Esophagus muscularis mucosa (tissue), 4 donors: ENCODE data around the gene PIK3CD. TPM values are rescaled to one million over a fixed set of nuclear protein-coding genes. Genes with fewer than 3 reads are reported as not detected.
"Not testable (repeated sequence)": the region's sequence is repeated elsewhere in the genome, so short reads cannot be mapped to it uniquely, and the experiment has no call there.

Experiments used
- DNase-seq: peaks from one replicate; pipeline ENCODE4 v3.0.0-alpha.2; 2017; ENCODE audit errors: extremely low spot score
- H3K27ac ChIP-seq, 4 donors: fragments of 200-600 bp; sonication (generic); replicated peaks in 1 of 4; 1 replicate in 3 of 4; 2 replicates in 1 of 4; pipeline ENCODE4 v1.5.1; 2016 to 2019; ENCODE audit warnings: mild to moderate bottlenecking in 1 of 4
- H3K27me3 ChIP-seq, 4 donors: fragments of 200-600 bp; sonication (generic); one replicate each; pipeline versions ENCODE4 v1.5.1 to v1.6.0; 2016 to 2019
- H3K36me3 ChIP-seq, 4 donors: fragments of 200-600 bp; sonication (generic); one replicate each; pipeline ENCODE4 v1.5.1; 2016 to 2019
- H3K4me1 ChIP-seq, 4 donors: fragments of 200-600 bp; sonication (generic); one replicate each; pipeline ENCODE4 v1.5.1; 2016 to 2019
- H3K4me3 ChIP-seq, 4 donors: fragments of 200-600 bp; sonication (generic); 1 replicate in 2 of 4; 2 replicates in 2 of 4; pipeline ENCODE4 v1.5.1; 2016 to 2019; ENCODE audit warnings: mild to moderate bottlenecking in 4 of 4, moderate library complexity in 1 of 4
- H3K9me3 ChIP-seq, 4 donors: fragments of 200-600 bp; sonication (generic); 1 replicate in 3 of 4; 2 replicates in 1 of 4; pipeline ENCODE4 v1.5.1; 2016 to 2019
- EP300 ChIP-seq: sonication (generic); formaldehyde crosslinking; IDR thresholded peaks from one replicate; pipeline ENCODE4 v1.6.1; 2017; ENCODE audit warnings: antibody characterized with exemption
- POLR2A ChIP-seq: fragments of 450-650 bp; IDR thresholded peaks from one replicate; pipeline ENCODE4 v1.6.1; 2017; ENCODE audit warnings: antibody characterized with exemption, moderate library complexity, mild to moderate bottlenecking, low read depth
- POLR2AphosphoS5 ChIP-seq, 2 donors: sonication (generic); formaldehyde crosslinking; IDR thresholded peaks; one replicate each; pipeline ENCODE4 v1.6.1; 2017; ENCODE audit warnings: antibody characterized with exemption in 2 of 2
- WGBS: methylation state at CpG from one replicate; pipeline ENCODE4 v1.1.5; 2018; 5-methylcytosine and 5-hydroxymethylcytosine counted together
- intact Hi-C: fragments of 100-400 bp; cut with DNase I; formaldehyde crosslinking; loops from one replicate; pipeline ENCODE4 v1.15.1; 2023
- total RNA-seq, 4 donors: library from RNA; depleted of rRNA; stranded (reverse); fragments of >200 nt; gene quantifications; one replicate each; pipeline versions ENCODE4 v1.1.0 to v1.2.1, GENCODE V29; 2016
- TF ChIP-seq, protein P1 (sequence below), 3 experiments: fragments of 200-600 bp in 2 of 3; fragments of 450-650 bp in 1 of 3; sonication (generic) in 2 of 3; IDR thresholded peaks; one replicate each; pipeline ENCODE4 v1.5.1; 2017 to 2019; ENCODE audit warnings: antibody characterized with exemption in 3 of 3, mild to moderate bottlenecking in 2 of 3, moderate library complexity in 1 of 3

Gene PIK3CD
- total RNA-seq, 4 donors from 2014 or later, result 7.9 to 30.4 (median 13.9) TPM

DNA sequence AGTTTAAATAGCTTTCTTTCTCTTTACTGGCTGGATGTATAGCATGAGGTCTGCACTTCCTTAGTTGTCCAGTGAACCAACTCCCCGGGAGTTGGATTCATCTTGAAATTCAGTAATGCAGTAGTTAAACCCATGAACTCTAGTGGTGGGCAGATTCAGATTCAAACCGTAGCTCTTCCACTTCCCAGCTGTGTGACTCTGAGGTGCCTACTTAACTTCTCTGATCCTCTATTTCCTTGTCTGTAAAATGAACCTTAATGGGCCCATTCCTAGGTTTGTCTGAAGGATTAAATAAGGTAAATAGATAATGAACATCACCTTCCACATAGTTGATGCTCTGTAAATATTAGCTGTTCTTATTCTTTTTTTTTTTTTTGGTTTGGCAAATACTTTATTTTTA is 16.5 kb downstream of the PIK3CD start:
- no peaks in the 10 kb centered on the region for H3K36me3 ChIP-seq
- peaks cover 0 to 34% (median 0%) of the 10 kb centered on the region in 4 donors for H3K27me3 ChIP-seq
- TF ChIP-seq EP300, result no peak
- TF ChIP-seq POLR2A, result no peak
- TF ChIP-seq, protein P1, sequence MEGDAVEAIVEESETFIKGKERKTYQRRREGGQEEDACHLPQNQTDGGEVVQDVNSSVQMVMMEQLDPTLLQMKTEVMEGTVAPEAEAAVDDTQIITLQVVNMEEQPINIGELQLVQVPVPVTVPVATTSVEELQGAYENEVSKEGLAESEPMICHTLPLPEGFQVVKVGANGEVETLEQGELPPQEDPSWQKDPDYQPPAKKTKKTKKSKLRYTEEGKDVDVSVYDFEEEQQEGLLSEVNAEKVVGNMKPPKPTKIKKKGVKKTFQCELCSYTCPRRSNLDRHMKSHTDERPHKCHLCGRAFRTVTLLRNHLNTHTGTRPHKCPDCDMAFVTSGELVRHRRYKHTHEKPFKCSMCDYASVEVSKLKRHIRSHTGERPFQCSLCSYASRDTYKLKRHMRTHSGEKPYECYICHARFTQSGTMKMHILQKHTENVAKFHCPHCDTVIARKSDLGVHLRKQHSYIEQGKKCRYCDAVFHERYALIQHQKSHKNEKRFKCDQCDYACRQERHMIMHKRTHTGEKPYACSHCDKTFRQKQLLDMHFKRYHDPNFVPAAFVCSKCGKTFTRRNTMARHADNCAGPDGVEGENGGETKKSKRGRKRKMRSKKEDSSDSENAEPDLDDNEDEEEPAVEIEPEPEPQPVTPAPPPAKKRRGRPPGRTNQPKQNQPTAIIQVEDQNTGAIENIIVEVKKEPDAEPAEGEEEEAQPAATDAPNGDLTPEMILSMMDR (IDR thresholded peaks at IDR 0.05), result no peak
- TF ChIP-seq POLR2AphosphoS5 (IDR thresholded peaks at IDR 0.05), result no peak
- intact Hi-C loops, result no loop called here
- H3K9me3 ChIP-seq, result no peaks in the 10 kb centered on the region
- H3K4me1 ChIP-seq, result no peaks in the 10 kb centered on the region
- H3K27ac ChIP-seq, result no peak overlapping the region
- H3K4me3 ChIP-seq, result no peak overlapping the region
- 47% methylated on average over 2 of the region's 2 CpGs for WGBS
- DNase-seq, result no peak

DNA sequence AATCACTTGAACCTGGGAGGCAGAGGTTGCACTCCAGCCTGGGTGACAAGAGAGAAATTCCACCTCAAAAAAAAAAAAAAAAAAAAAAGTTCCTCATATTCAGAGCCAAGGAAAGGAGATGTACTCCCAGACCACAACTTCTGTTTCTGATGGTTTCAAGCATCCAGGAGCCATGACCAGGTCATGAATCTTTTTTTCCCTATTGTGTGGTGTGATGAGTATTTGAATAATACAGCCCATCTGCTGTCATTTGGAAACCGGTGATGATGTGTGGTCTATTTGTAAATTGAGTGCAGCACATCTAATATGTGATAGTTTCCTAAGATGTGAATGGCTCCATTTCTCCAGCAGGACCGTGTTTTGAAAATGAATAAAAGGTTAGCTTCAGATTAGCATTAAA is 18.6 kb downstream of the PIK3CD start:
- Histone ChIP-seq H3K27ac (no peak overlapping the region), H3K4me3 (no peak overlapping the region), H3K36me3 (no peaks in the 10 kb centered on the region), H3K27me3 (peaks cover 0 to 34% (median 0%) of the 10 kb centered on the region in 4 donors), H3K4me1 (no peaks in the 10 kb centered on the region), H3K9me3 (no peaks in the 10 kb centered on the region)
- DNase-seq, result no peak
- TF ChIP-seq, protein P1 (IDR thresholded peaks at IDR 0.05), result no peak
- TF ChIP-seq POLR2A, result no peak
- TF ChIP-seq EP300, result no peak
- TF ChIP-seq POLR2AphosphoS5 (IDR thresholded peaks at IDR 0.05), result no peak
- WGBS, result 79% methylated on average over 2 of the region's 2 CpGs
- intact Hi-C loops, result no loop called here

DNA sequence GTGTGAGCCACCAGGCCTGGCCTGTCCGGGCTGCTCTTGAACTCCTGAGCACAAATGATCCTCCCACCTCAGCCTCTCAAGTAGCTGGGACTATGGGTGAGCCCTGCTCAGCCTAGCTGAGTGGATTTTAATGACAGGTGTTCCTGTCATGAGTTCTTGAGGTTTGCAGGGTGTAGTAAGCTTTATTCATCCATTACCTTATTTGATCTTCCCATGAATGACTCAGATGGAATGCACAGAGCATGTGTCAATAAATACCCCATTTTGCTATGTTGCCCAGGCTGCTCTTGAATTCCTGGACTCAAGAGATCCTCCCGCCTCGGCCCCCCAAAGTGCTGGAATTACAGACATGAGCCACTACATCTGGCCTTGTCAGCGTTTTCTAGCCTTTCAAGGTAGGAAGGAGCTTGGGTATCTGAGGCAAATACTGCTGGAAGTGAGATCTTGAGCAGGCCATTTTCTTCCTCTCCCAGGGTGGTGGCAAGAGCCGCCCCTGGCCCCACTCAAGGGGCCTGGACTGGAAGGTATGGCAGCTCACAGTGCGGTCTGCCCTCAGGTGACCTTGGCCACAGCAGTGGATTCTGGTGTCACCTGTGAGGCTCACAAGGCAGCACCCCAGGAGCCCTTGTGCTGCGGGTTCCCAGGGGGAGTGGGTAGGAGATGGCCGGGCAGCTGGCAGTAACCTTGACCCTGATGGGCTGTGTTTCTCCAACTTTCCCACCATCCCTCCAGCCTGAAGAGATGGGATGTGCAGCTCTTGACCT is 20.0 kb downstream of the PIK3CD start:
- no peak for TF ChIP-seq EP300
- TF ChIP-seq POLR2A, result no peak
- TF ChIP-seq, protein P1 (IDR thresholded peaks at IDR 0.05), result no peak
- no peak for TF ChIP-seq POLR2AphosphoS5 (IDR thresholded peaks at IDR 0.05)
- WGBS, result 81% methylated on average over 8 of the region's 8 CpGs

DNA sequence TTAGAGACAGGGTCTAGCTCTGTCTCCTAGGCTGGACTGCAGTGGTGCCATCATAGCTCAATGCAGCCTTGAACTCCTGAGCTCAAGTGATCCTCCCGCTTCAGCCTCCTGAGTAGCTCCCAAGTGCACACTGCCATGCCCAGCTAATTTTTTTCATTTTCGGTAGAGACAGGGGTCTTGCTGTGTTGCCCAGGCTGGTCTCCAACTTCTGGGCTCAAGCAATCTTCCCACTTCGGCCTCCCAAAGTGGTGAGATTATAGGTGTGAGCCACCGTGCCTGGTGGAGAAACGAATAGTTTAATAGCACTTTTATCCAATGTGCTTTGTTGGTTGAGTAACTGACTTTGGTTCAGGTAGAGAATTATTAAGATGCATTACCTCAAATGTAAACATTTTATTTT is 20.9 kb downstream of the PIK3CD start:
- H3K36me3 ChIP-seq, result no peaks in the 10 kb centered on the region
- H3K4me3 ChIP-seq, result no peak overlapping the region
- H3K27ac ChIP-seq, result no peak overlapping the region
- 97% methylated on average over 5 of the region's 5 CpGs for whole genome bisulfite sequencing
- H3K27me3 ChIP-seq, result peaks cover 0 to 13% (median 0%) of the 10 kb centered on the region in 4 donors
- intact Hi-C loops, result no loop called here
- TF ChIP-seq, protein P1 (IDR thresholded peaks at IDR 0.05), result no peak
- TF ChIP-seq POLR2A, result no peak
- TF ChIP-seq POLR2AphosphoS5 (IDR thresholded peaks at IDR 0.05), result no peak
- H3K9me3 ChIP-seq, result no peaks in the 10 kb centered on the region
- DNase-seq, result no peak
- no peaks in the 10 kb centered on the region for H3K4me1 ChIP-seq

More for the DNA sequence above, 20.0 kb downstream of the PIK3CD start:
- H3K4me3 ChIP-seq, result no peak overlapping the region
- H3K36me3 ChIP-seq, result no peaks in the 10 kb centered on the region
- intact Hi-C loops, result no loop called here
- H3K4me1 ChIP-seq, result no peaks in the 10 kb centered on the region
- no peak overlapping the region for H3K27ac ChIP-seq
- H3K27me3 ChIP-seq, result peaks cover 0 to 22% (median 0%) of the 10 kb centered on the region in 4 donors
- H3K9me3 ChIP-seq, result no peaks in the 10 kb centered on the region
- no peak for DNase-seq

DNA sequence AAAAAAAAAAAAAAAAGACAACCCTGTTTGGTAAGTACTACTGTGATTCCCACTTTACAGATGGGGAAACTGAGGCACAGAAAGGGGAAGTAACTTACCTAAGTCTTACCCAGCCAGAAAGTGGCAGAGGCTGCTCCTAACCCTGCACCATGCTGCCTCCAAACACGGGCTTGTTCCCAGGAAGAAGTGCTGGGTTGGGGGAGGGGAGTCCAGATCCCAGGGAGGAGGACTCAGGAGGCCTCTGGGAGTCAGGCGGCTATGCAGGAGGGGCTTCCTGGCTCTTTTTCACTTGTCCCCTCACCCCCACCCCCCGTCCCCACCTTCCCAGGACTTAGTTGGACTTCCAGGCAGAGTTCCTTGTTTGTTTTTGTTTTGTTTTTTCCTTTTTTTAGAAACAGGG is 23.9 kb downstream of the PIK3CD start:
- Histone ChIP-seq H3K4me1 (no peaks in the 10 kb centered on the region), H3K36me3 (no peaks in the 10 kb centered on the region), H3K9me3 (no peaks in the 10 kb centered on the region), H3K27me3 (no peaks in the 10 kb centered on the region), H3K27ac (no peak overlapping the region), H3K4me3 (no peak overlapping the region)
- 70% methylated on average over 3 of the region's 3 CpGs for WGBS
- TF ChIP-seq POLR2AphosphoS5 (IDR thresholded peaks at IDR 0.05), result no peak
- no peak for TF ChIP-seq POLR2A
- TF ChIP-seq EP300, result no peak
- TF ChIP-seq, protein P1 (IDR thresholded peaks at IDR 0.05), result no peak
- intact Hi-C loops, result no loop called here
- no peak for DNase-seq

DNA sequence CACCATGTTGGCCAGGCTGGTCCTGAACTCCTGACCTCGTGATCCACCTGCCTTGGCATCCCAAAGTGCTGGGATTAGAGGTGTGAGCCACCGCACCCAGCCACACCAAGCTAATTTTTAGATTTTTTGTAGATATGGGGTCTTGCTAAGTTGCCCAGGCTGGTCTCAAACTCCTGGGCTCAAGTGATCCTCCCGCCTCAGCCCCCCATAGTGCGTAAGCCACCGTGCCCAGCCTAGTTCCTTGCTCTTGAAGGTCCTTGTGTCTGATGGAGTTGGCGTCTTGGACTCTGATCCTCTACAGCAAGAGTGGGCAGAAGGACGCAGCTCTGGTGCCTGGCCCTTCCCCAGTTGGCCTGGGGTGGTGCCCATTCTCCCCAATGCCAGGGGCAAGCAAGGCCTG is 24.6 kb downstream of the PIK3CD start:
- 91% methylated on average over 7 of the region's 7 CpGs for WGBS
- H3K27ac ChIP-seq, H3K9me3 ChIP-seq, intact Hi-C loops, H3K4me1 ChIP-seq, H3K36me3 ChIP-seq, H3K27me3 ChIP-seq, H3K4me3 ChIP-seq, DNase-seq: not testable (repeated sequence)
